OCI-LY1 (cell line): ENCODE results near the gene GAD2.

Source experiments
- H2AFZ ChIP-seq: fragments of 200-600 bp; sonication (generic), shearing (Covaris generic); 2 replicates; pipeline ENCODE4 v1.6.0; 2014; ENCODE audit warnings: antibody characterized with exemption, mild to moderate bottlenecking, low read length
- H3F3A ChIP-seq: fragments of 200-600 bp; sonication (generic), shearing (Covaris generic); 2 replicates; pipeline ENCODE4 v1.6.0; 2014; ENCODE audit warnings: mild to moderate bottlenecking, antibody characterized with exemption, low read length, moderate library complexity; ENCODE audit not compliant: insufficient read depth
- H3K27ac ChIP-seq: fragments of 200-600 bp; sonication (generic); 2 replicates; pipeline ENCODE4 v1.5.1; 2014; ENCODE audit warnings: low read length, mixed run types, mild to moderate bottlenecking, low read depth; ENCODE audit not compliant: poor library complexity, severe bottlenecking
- H3K27me3 ChIP-seq: fragments of 200-600 bp; sonication (generic); 2 replicates; pipeline ENCODE4 v1.6.0; 2014; ENCODE audit warnings: antibody characterized with exemption, mild to moderate bottlenecking, low read length, moderate library complexity; ENCODE audit not compliant: insufficient read depth
- H3K36me3 ChIP-seq: fragments of 200-600 bp; sonication (generic); 2 replicates; pipeline ENCODE4 v1.6.1; 2014; ENCODE audit warnings: mild to moderate bottlenecking, antibody characterized with exemption, low read length, moderate library complexity, mixed read lengths; ENCODE audit not compliant: insufficient read depth
- H3K4me1 ChIP-seq: fragments of 200-600 bp; sonication (generic); 2 replicates; pipeline ENCODE4 v1.5.1; 2014; ENCODE audit warnings: mild to moderate bottlenecking, low read length, moderate library complexity; ENCODE audit not compliant: insufficient read depth, severe bottlenecking
- H3K4me2 ChIP-seq: fragments of 200-600 bp; sonication (generic), shearing (Covaris generic); 2 replicates; pipeline ENCODE4 v1.6.1; 2014; ENCODE audit warnings: low read length
- H3K4me3 ChIP-seq: fragments of 200-600 bp; sonication (generic); 2 replicates; pipeline ENCODE4 v1.5.1; 2014; ENCODE audit warnings: low read length, low read depth, mild to moderate bottlenecking, mixed read lengths; ENCODE audit not compliant: poor library complexity, severe bottlenecking
- H3K79me2 ChIP-seq: fragments of 200-600 bp; shearing (Covaris generic); 2 replicates; pipeline ENCODE4 v1.6.1; 2016; ENCODE audit warnings: mixed run types, low read length, mixed read lengths; ENCODE audit not compliant: insufficient read depth
- H3K9ac ChIP-seq: fragments of 200-600 bp; sonication (generic), shearing (Covaris generic); 2 replicates; pipeline ENCODE4 v1.6.1; 2014; ENCODE audit warnings: mild to moderate bottlenecking, low read length, mixed read lengths
- H3K9me2 ChIP-seq: fragments of 200-600 bp; sonication (generic), shearing (Covaris generic); 2 replicates; pipeline ENCODE4 v1.6.1; 2014; ENCODE audit warnings: low read depth, mild to moderate bottlenecking, low read length, mixed read lengths
- H3K9me3 ChIP-seq: fragments of 200-600 bp; shearing (Covaris generic); 2 replicates; pipeline ENCODE4 v1.6.1; 2014; ENCODE audit warnings: low read length, mixed read lengths
- H4K20me1 ChIP-seq: fragments of 200-600 bp; sonication (generic), shearing (Covaris generic); 2 replicates; pipeline ENCODE4 v1.6.0; 2016; ENCODE audit warnings: mild to moderate bottlenecking, low read length; ENCODE audit not compliant: insufficient read depth
- EZH2 ChIP-seq: fragments of 200-600 bp; sonication (generic), shearing (Covaris generic); IDR thresholded peaks from 2 replicates; pipeline ENCODE4 v1.8.0; 2017; ENCODE audit warnings: borderline replicate concordance, mixed run types, mild to moderate bottlenecking, antibody characterized with exemption, low read length, moderate library complexity, mixed read lengths
- TF ChIP-seq, protein P1 (sequence below): fragments of 200-600 bp; sonication (generic), shearing (Covaris generic); IDR thresholded peaks from 2 replicates; pipeline ENCODE4 v1.5.1; 2017; ENCODE audit warnings: mild to moderate bottlenecking, antibody characterized with exemption, low read length, moderate library complexity, mixed read lengths

Gene GAD2

DNA sequence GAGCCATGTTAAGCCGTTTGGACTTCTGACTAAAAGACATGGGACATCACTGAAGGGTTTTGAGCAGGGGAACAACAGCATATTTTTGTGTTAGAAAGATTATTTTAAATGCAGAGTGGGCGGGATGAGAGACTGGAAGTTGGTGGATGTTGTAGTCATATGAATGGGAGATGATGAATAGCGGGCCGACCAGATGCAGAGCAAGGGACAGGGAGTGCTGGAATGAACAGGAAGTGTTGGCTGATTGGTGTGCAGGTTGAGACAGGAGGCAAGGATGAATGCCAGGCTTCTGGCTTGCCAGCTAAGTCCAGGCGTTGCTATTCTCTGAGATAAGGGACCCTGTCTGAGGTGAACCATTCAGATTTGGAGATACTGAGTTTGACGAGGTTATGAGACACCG, 38.0 kb downstream of the GAD2 start:
- H3K4me2 ChIP-seq = no peak overlapping the region
- no peaks in the 10 kb centered on the region; the same call in 1 of the 2 replicates for H3K27me3 ChIP-seq
- no peak overlapping the region for H3K27ac ChIP-seq
- no peaks in the 10 kb centered on the region for H3K9me3 ChIP-seq
- no peaks in the 10 kb centered on the region; the same call in 1 of the 2 replicates for H3K9me2 ChIP-seq
- H3K79me2 ChIP-seq = no peaks in the 10 kb centered on the region
- H4K20me1 ChIP-seq = no peaks in the 10 kb centered on the region
- no peak overlapping the region for H2AFZ ChIP-seq
- H3K4me3 ChIP-seq = no peak overlapping the region
- H3K9ac ChIP-seq = no peak overlapping the region
- no peaks in the 10 kb centered on the region for H3F3A ChIP-seq
- no peak for TF ChIP-seq EZH2
- TF ChIP-seq, protein P1, sequence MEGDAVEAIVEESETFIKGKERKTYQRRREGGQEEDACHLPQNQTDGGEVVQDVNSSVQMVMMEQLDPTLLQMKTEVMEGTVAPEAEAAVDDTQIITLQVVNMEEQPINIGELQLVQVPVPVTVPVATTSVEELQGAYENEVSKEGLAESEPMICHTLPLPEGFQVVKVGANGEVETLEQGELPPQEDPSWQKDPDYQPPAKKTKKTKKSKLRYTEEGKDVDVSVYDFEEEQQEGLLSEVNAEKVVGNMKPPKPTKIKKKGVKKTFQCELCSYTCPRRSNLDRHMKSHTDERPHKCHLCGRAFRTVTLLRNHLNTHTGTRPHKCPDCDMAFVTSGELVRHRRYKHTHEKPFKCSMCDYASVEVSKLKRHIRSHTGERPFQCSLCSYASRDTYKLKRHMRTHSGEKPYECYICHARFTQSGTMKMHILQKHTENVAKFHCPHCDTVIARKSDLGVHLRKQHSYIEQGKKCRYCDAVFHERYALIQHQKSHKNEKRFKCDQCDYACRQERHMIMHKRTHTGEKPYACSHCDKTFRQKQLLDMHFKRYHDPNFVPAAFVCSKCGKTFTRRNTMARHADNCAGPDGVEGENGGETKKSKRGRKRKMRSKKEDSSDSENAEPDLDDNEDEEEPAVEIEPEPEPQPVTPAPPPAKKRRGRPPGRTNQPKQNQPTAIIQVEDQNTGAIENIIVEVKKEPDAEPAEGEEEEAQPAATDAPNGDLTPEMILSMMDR = no peak
- no peaks in the 10 kb centered on the region for H3K4me1 ChIP-seq
- H3K36me3 ChIP-seq = no peaks in the 10 kb centered on the region

DNA sequence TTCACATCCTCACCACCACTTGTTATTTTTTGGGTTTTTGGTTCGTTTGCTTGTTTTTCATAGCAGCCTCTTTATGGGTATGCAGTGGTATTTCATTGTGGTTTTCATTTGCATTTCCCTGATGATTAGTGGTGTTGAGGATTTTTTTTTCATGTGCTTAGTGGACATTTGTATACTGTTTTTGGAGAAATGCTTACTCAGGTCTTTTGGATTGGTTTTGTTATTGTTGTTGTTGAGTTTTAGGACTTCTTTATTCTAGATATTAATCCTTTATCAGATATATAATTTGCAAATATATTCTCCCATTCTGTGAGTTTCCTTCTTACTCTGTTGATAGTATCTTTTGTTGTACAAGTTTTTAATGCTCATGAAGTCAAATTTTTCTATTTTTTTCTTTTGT, 42.8 kb downstream of the GAD2 start:
- no peak overlapping the region for H3K4me2 ChIP-seq
- no peaks in the 10 kb centered on the region for H3K9me2 ChIP-seq
- no peaks in the 10 kb centered on the region for H3K36me3 ChIP-seq
- no peaks in the 10 kb centered on the region for H3K79me2 ChIP-seq
- no peak for TF ChIP-seq EZH2
- TF ChIP-seq, protein P1 = no peak
- H3K4me1 ChIP-seq = no peaks in the 10 kb centered on the region
- no peak overlapping the region for H3K4me3 ChIP-seq
- H3K27me3 ChIP-seq = no peaks in the 10 kb centered on the region; the same call in 1 of the 2 replicates
- no peak overlapping the region for H3K9ac ChIP-seq
- no peak overlapping the region for H2AFZ ChIP-seq
- no peaks in the 10 kb centered on the region for H3K9me3 ChIP-seq
- no peaks in the 10 kb centered on the region for H3F3A ChIP-seq
- H3K27ac ChIP-seq = no peak overlapping the region
- no peaks in the 10 kb centered on the region for H4K20me1 ChIP-seq

DNA sequence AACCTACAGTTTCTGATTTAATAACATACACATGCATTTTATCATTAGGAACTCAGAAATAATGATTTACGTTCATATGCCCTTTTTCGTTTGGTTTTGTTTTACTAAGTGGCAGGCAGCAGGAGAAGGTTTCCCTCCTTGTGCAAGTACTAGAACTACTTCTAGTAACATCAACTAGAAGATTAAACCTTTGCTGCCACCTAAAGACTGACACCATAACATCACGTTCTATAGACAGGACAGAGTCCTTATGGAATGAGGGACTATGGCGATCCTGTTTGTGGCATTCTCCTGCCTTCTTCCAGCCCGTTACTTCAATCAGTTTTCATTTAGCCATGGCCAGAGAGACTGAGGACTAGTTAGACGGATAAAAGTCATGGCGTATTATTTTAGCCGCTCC, 53.2 kb downstream of the GAD2 start:
- Histone ChIP-seq H3K4me3 (no peak overlapping the region), H2AFZ (no peak overlapping the region), H3F3A (no peaks in the 10 kb centered on the region), H3K36me3 (no peaks in the 10 kb centered on the region), H3K27ac (no peak overlapping the region), H3K27me3 (no peaks in the 10 kb centered on the region), H3K9me3 (no peaks in the 10 kb centered on the region), H3K9me2 (no peaks in the 10 kb centered on the region), H3K79me2 (no peaks in the 10 kb centered on the region), H3K4me2 (no peak overlapping the region), H4K20me1 (no peaks in the 10 kb centered on the region), H3K9ac (no peak overlapping the region), H3K4me1 (no peaks in the 10 kb centered on the region)
- TF ChIP-seq, protein P1 = peak; percentile 53
- TF ChIP-seq EZH2 = no peak
